HG03442 (cell line): ENCODE results near the gene KRT78.
"Not testable (repeated sequence)": the region's sequence is repeated elsewhere in the genome, so short reads cannot be mapped to it uniquely, and the experiment has no call there.

Source experiments
- ATAC-seq: cut with Tn5 transposase; IDR thresholded peaks from one replicate; pipeline ENCODE4 v1.9.1; 2021; ENCODE audit warnings: mild to moderate bottlenecking, moderate library complexity; ENCODE audit not compliant: unreplicated experiment

Gene KRT78, protein sequence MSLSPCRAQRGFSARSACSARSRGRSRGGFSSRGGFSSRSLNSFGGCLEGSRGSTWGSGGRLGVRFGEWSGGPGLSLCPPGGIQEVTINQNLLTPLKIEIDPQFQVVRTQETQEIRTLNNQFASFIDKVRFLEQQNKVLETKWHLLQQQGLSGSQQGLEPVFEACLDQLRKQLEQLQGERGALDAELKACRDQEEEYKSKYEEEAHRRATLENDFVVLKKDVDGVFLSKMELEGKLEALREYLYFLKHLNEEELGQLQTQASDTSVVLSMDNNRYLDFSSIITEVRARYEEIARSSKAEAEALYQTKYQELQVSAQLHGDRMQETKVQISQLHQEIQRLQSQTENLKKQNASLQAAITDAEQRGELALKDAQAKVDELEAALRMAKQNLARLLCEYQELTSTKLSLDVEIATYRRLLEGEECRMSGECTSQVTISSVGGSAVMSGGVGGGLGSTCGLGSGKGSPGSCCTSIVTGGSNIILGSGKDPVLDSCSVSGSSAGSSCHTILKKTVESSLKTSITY

DNA sequence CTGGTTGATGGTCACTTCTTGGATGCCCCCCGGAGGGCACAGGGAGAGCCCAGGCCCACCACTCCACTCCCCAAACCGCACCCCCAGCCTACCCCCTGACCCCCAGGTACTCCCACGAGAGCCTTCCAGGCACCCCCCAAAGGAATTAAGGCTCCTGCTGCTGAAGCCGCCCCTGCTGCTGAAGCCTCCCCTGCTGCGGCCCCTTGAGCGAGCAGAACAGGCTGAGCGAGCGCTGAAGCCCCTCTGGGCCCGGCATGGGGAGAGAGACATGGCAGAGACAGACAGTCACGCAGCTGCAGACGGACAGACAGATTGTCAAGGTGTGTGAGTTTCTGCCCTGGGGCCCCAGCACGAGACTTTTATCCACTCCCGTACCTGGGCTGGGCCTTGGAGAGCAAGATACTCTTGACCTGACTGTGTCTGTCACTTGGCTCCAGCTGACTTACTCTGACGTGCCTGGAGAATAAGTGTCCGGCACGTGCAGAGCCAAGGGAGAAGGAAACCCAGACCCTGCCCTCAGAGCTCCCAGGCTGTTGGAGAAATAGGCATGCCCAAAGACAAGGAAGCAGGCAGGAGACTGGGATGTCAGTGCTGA lies at the start of gene KRT78:
KRT78 (minus strand) TSS at position 334 of the 595 bp plus-strand sequence; CDS start at position 270, 64 bp downstream.
- no peak for ATAC-seq

DNA sequence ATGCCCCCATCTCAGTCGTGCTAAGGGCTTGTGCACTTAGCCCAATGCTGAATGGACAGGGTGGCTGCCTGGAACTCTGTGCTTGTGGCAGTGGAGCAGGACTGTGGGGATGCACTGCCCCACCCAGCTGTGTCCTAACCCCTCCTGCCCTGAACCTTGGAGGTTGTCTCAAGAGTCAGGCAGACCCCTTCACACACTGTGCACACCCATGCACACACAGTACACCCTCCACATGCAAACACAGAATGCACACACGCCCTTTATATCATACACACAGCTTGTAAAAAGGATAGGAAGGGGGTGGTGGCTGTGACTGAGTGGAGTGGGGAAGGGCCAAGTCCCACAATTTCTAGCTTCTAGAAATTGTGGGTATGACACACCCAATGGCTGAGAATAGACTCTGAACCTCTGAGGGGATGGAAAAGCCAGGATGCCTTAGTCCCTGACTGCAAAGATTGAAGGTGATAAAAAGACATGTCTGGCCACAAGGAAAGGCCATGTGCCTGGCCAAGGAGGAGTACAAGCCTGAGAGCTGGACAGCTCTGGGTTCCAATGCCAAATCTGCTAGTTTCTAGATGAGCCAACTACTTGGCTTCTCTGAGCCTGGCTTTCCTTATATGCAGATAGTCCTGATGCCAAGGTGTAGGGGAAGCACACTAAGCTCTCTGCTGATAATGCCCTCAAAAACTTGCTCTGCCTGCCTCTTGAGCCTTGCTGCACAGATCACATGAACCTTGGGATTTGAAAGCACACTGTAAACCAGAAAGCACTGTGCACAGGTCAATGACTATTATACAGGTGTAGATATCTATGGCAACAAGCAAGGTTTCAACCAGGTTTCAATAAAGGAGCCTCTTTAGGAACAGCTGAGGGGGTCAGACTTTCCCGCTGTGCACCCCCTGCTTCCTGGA lies 47.7 kb upstream of the KRT78 start:
- no peak for ATAC-seq

DNA sequence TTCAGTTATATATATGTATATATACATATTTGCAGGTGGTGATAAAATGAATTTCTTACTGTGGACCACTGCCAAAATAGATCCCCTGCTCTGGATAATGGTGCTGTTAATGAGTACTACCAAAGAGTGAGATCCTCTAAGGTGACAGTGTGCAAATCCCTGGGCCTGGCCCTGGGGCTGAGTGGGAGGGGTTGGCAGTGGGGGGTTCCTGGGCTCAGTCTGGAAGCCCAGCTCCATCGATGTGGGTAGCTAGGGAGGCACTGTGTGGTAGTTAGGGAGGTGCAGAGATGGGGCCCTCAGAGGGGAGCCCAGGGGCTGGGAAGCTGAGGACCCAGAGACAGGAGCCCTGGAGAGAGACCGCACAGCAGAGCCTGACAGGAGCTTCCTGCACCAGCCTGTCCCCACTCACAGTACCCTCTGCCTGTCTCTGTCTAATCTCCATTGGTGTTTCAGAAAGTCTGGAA lies 47.0 kb upstream of the KRT78 start:
- ATAC-seq: no peak

DNA sequence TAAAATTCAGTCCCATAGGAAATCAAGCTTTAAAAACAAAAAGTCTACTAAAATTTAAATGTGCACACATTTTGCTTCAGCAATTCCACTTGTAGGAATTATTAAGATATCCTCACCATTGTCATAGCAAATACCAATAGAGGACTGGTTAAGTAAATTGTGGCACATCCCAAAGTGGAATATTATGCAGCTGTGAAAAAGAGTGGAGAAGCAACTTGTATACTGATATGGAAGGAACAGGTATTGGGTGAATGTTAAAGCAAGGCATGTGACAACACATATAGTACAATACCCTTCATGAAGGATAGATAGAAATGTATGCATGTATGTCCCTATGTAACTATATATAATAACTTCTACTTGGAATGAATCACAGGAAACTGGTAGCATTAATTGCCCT lies 44.2 kb upstream of the KRT78 start:
- ATAC-seq: no peak

DNA sequence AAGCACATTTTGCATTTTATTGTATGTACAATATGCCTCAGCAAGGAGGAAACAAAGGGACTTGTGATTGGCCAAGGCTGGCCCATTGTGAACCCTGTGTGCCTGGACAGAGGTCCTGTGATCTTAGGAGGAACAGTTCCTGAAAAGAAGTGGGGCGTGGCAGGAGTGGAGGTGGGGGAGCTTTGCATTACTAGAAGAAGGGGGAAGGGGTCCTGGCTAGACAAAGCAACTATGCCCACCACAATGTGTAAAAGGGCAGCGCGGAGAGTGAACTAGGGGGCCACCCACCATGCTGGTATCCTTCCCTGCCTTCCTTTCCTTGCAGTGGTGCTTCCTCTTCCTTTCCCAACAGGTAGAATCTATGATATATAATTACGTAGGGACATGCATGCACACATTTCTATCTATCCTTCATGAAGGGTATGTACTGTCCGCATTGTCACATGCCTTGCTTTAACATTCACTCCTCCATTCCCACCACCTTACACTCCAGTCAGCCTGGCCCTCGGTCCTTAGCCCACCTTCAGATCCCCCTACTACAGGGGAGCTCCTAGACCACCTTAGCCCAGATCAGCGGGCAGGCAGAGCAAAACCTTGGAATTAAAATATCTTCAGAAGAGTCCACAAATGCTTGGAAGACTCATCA lies 43.5 kb upstream of the KRT78 start:
- ATAC-seq: no peak

DNA sequence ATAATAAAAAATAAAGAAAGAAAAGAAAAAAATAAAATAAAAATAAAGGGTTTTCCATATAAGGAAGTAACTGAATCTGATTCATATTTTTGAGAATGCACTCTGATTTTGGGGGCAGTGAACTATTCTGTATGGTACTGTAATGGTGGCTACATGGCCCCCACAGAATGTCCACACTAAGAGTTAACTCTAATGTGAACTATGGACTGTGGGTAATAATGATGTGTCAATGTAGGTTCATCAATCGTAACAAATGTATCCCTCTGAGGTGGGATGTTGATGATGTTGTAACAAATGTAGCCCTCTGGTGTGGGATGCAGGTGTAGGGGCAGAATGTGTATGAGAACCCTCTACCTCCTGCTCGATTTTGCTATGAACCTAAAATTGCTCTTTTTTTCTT lies 42.2 kb upstream of the KRT78 start:
- no peak for ATAC-seq

DNA sequence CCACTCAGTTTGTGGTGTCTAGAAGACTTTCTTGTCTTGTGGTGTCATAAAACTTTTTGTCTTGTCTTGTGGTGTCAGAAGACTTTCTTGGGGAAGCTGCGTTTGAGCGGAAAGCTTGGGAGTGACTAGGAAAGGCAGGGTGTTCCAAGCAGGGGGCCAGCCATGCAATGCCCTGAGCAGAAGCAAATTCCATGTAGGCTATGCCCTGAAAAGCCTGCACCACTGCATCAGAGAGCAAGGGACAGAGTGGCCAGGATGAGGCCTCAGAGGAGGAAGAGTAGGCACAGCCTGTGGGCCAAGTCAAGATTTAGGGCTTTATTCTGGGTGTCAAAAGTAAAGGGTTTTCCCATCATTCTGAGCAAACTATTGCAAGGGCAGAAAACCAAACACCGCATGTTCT lies 41.6 kb upstream of the KRT78 start:
- no peak for ATAC-seq

DNA sequence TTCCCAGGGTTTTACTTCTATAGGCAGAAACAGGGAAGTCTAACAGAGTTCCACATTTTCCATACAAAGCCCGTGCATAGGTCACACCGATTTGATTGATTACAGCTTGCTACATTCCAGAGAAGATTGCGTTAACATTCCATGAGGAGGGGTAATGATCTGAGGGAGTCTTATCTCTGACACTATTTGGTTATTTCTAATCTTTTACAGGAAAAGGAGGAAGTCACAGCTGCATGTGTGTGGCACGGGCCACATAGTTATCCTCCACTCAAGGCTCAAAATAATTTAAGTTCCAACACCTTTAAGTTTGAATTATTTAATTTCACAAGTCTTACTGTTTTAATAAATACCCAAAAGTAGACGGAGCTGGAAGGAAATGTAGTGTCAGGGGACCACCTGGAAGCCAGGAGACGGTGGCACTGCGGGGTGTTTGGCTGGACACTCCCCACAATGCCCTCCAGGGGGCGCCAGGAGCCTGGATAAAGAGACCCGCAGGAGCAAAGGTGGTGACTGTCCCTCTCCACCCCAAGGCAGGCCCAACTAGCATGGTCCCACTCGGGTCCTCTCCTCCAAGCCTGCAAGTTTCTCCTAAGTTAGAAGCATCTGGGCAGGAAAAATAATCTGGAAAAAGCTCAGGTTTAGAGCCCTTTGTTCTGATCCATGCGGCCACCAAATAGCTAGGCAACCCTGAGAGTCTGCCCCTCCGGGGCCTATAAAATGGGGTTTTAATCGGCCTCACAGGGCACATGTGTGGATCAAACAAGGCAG lies 35.9 kb upstream of the KRT78 start:
- no peak for ATAC-seq

DNA sequence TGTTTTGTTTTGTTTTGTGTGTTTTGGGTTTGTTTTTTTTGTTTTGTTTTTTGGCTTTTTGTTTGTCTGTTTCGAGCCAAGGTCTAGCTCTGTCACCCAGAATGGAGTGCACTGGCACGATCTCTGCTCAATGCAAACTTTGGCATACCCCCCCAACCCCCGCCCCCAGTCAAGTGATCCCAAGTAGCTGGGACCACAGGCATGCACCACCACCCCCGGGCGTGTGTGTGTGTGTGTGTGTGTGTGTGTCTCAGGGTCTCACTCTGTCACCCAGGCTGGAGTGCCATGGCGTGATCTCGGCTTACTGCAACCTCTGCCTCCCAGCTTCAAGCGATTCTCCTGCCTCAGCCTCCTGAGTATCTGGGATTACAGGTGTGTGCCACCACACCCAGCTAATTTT lies 31.7 kb upstream of the KRT78 start:
- ATAC-seq: not testable (repeated sequence)

DNA sequence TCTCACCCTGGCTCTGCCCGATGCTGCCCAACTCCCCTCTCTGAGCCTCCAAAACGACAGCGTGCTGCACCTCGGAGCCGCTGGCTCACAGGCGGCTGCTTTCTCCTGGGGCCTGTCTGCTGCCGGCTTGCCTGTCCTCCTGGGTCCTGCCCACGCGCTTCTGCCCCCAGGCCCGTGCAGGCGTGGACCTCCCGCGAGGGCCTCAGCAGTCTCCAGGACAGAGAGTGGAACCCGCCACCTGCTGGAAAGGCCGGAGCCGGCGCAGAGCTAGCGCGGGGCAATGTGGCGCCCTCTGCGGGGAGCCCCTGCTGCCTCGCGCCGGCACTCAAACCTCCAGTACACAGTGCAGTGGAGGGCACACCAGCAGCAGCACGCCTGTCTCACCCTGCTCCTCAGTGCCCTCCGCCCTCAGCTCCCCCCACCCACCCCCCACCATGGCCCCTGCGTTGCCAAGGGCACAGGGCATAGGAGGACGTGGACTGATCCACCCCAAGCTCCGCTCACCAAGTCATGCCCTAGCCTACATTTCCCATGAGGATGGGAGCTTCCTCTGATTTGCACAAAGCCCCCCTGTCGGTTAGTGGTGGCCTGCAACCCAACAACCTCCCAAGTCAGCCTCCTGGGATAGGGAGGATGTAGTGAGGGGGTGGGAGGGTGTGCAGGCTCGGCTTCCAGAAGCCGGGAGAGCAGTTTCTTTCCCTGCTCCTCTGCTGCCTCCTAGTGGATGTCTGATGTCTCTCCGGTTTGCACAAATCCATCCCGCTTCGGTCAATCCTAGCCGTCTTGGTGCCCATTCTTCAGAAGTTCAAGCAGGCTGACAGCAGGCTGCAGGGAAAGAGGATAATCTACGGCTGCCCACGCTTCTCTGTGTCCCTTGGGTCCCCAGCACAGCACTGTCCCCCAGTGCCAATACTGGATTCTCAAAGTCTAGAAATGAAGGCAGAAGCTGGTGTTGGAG lies 30.9 kb upstream of the KRT78 start:
- ATAC-seq: no peak

DNA sequence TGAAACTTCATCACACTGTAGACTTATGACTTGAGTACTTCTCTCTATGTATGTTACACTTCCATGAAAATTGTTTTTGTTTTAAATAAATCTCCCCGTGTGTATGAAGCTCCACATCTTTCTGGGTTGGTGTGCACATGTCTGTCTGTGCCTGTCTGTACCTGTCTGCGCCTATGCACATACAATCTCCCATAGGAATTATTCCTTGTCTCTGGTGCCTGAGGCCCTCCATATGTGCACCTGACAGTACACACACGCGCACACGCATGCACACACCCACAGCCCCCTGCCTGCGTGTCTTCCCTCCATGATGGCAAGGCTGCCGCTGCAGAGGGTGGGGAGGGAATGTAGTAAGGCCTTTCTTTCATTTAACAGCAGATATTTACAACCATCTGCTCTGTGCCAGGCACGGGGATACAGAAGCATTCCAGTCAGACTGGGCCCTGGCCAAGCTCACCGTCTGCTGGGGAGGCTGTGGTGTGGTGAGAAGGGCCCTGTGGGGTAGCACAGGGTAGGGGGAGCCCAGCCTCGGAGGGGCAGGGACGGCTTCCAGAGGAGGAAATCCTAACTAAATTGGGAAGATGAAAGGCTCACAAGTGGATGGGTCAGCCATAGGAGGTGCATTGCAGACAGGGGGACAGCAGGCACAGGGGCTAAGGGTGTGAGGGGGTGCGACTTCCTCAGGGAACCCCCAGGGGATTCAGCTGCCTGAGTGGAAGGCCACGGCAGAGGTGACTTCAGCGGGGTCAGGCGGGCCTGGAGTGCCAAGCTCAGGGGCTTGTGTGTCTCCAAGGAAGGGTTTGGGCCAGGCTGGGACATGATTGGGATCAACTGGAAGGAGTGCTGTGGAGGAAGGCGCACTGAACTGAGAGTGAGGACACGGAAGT lies 30.0 kb upstream of the KRT78 start:
- no peak for ATAC-seq

DNA sequence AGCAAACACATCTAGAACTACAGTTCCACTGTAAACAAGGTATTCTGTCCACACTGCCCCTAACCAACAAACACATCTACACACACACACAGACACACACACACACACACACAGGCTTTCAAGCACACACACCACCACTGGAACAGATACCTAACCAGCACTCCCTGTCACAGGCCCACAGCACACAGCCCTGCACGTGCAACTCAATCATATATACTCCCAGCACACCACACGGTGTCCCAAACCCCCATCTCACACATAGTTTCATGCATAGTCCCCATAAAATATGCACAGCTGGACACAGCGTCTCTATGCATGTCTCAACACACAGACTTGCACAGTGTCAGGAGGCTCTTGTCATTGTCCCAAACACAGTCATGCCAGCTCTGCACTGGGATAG lies 28.4 kb upstream of the KRT78 start:
- no peak for ATAC-seq

DNA sequence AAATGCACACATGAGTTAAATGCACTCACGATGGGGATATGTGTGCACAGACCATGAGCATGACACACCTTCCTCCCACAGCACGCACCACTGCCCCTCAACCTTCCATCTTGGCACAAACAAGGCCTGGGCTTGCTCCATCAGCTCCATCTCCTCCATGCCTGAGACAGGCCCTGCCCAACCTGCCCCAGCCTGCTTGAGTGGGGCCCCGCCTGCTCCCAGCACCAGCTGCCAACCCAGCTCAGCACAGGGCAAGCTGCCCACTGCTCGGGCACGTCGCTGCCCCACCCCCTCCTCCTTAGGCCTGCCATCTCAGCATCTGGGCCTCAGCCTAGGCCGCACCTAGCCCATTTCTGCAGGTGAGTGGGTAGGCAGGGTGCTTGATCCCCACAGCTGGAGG lies 27.6 kb upstream of the KRT78 start:
- no peak for ATAC-seq

DNA sequence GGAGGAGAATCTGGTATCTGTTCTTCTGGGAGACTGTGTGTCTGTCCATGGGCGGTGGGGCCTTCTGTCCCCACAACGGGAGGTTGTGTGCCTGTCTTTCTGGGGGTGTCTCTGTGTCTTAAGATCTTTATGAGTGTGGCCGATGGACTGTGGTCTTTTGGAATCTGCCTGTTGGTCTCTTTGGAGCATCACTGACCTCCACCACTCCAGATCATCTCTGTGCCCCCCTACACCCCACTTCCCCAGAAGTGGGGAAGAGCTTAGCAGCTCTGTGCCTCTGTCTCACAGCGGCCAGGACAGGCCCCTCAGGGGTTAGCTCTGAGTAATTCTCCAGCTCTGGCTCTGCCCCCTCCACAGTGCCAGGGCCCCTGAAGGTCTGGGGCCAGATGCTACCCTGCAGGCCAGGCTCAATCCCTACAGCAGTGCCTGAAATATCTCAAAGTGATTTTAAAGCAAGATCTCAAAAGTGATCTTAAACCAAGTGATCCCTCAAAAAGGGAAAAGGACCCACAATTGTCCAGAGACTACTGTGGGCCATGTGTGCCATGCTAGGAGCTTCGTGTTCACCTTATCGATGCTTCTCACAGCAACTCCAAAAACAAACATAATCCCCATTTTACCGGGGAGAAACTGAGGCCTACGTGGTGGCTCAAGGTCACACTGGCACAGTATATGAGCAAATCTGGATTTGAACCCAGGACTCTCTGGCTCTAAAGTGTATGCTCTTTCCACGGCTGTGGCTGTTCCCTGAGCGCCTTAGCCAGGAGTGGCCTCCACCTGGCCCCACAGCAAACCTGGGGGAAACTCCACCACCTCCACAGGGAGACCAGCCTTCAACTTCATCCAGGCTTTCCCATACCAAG lies 26.0 kb upstream of the KRT78 start:
- no peak for ATAC-seq

DNA sequence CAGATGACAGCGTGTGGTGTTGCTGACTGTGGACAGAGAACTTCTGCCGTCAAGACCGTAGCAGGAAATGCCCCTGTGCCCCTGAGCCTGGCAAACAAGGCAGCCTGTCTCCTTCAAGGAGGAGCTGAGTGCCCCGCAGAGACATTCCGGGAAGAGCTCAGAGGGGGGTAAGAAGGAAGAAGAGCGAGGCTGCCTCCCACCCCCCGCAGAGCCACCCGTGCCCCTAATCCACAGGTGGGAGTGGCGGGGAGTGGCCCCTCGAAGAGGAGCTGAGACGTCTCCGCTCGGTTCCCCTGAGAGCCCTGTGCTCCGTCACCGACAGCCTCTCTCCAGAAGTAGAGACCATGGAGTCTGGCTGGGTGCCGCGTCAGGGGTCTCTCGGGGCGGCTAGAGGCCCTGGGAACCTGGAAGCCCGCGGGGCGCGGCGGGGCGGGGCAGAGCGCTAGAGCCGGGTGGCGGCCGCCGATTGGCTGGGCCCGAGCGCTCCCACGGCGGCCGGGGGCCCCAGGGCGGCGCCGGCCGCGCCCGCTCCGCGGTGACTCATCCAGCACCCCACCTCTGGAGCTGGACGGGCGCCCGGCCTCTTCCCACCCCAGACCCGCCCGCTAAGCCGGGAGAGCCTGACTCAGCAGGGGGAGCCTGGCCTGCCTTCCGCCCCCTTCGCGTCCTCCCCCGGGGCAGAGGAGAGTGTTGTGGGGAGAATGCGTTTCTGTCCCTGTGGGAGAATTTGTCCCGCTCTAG lies 25.2 kb upstream of the KRT78 start:
- no peak for ATAC-seq

DNA sequence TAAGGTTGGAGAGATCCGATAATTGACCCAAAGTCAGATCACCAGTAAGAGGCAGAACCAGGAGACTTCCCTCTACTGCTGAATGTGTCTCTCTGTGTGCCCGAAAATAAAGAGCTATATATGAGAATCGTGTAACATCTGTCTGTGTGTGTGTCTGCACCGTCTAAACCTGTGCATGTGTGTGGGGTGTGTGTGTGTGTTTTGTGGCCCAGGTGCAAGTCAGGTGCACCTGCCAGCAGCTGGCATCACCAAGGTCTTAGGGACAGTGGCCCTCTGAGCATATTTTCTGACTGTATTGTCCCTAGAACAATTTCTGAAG lies 24.7 kb upstream of the KRT78 start:
- no peak for ATAC-seq
